RWPE2 (cell line): Measurements from ENCODE around the gene SEC24B.

Source experiments
- ATAC-seq: fragments of 200-7000 bp; cut with Tn5 transposase; 3 replicates; pipeline ENCODE4 v1.9.1; 2021; ENCODE audit warnings: low read depth
- DNase-seq: peaks from one replicate; pipeline ENCODE4 v3.0.0-alpha.2; 2020; ENCODE audit warnings: low spot score
- H3K27ac ChIP-seq: fragments of 450-650 bp; 2 replicates; pipeline ENCODE4 v1.5.1; 2017; ENCODE audit warnings: mild to moderate bottlenecking; ENCODE audit not compliant: poor library complexity, severe bottlenecking
- H3K27me3 ChIP-seq: fragments of 250-450 bp; sonication (Bioruptor Pico); 2 replicates; pipeline ENCODE4 v1.5.1; 2021; ENCODE audit warnings: mild to moderate bottlenecking, moderate library complexity; ENCODE audit not compliant: insufficient read depth, poor library complexity, severe bottlenecking
- H3K36me3 ChIP-seq: fragments of 250-450 bp; sonication (Bioruptor Pico); 2 replicates; pipeline ENCODE4 v1.5.1; 2020; ENCODE audit warnings: low read depth, mild to moderate bottlenecking, moderate library complexity
- H3K4me1 ChIP-seq: fragments of 250-450 bp; sonication (Bioruptor Pico); 2 replicates; pipeline ENCODE4 v1.5.1; 2021; ENCODE audit warnings: mild to moderate bottlenecking, moderate library complexity; ENCODE audit not compliant: insufficient read depth, poor library complexity, severe bottlenecking
- H3K4me3 ChIP-seq: fragments of 250-450 bp; sonication (Bioruptor Pico); 2 replicates; pipeline ENCODE4 v1.5.1; 2021; ENCODE audit warnings: mild to moderate bottlenecking, moderate library complexity; ENCODE audit not compliant: severe bottlenecking
- H3K9me3 ChIP-seq: fragments of 250-450 bp; sonication (Bioruptor Pico); 2 replicates; pipeline ENCODE4 v1.5.1; 2021; ENCODE audit warnings: mild to moderate bottlenecking, moderate library complexity; ENCODE audit not compliant: severe bottlenecking
- CTCF ChIP-seq: fragments of 450-650 bp; IDR thresholded peaks from one replicate; pipeline ENCODE4 v1.5.1; 2017; ENCODE audit warnings: mild to moderate bottlenecking, moderate library complexity; ENCODE audit not compliant: poor library complexity, severe bottlenecking

SEC24B gene

DNA sequence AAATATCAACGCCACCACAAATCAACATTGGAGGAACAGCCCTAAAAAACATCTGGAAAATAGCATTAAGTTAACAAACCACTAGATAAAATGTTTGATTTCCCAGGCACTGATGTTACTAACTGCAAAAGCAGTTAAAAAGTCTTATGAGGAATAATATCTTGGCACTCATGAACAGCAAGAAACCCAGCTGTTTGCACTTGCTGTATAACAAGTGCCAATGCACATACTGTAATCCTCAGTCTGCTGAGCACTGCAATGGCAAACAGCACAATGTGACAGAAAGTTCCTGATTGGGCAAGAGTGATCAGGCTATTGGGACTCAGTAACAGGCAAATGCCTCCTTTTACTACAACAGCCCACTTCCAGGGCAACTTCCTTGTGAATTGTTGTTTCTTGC, 20.8 kb upstream of the SEC24B start:
- no peak overlapping the region for H3K27ac ChIP-seq
- no peaks in the 10 kb centered on the region for H3K36me3 ChIP-seq
- no peak for DNase-seq
- H3K9me3 ChIP-seq: no peaks in the 10 kb centered on the region
- no peak overlapping the region for H3K4me3 ChIP-seq
- ATAC-seq: no peak
- no peaks in the 10 kb centered on the region for H3K27me3 ChIP-seq
- TF ChIP-seq CTCF: no peak
- no peaks in the 10 kb centered on the region for H3K4me1 ChIP-seq

DNA sequence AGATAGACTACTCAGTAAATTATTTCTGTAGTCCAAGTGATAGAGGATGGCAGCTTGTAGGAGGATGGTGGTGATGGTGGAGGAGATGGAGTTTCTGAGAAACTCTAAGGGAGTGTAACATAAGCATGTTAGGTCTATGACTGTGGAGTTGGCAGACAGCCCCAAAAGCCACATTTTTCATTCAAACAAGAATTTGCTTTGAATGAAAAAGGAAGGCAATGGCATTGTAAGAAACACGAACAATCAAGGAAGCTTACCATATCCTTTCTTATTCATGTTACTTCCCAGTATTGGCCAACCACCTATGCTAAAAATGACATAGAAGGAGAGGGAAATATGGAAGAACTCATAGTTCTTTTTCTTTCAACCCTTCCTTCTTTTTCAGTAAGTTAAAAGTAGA, 18.7 kb upstream of the SEC24B start:
- H3K36me3 ChIP-seq: no peaks in the 10 kb centered on the region
- no peaks in the 10 kb centered on the region for H3K4me1 ChIP-seq
- H3K4me3 ChIP-seq: no peak overlapping the region
- H3K27me3 ChIP-seq: no peaks in the 10 kb centered on the region
- no peak overlapping the region for H3K27ac ChIP-seq
- ATAC-seq (no peak), DNase-seq (no peak)
- no peak for TF ChIP-seq CTCF
- no peaks in the 10 kb centered on the region for H3K9me3 ChIP-seq

GRCh38 chr4:109418588-109418987, 15.0 kb upstream of the SEC24B start:
- TF ChIP-seq CTCF: no peak
- DNase-seq (no peak), ATAC-seq (no peak)
- Histone ChIP-seq H3K36me3 (no peaks in the 10 kb centered on the region), H3K4me1 (no peaks in the 10 kb centered on the region), H3K9me3 (no peaks in the 10 kb centered on the region), H3K27me3 (no peaks in the 10 kb centered on the region), H3K4me3 (no peak overlapping the region), H3K27ac (no peak overlapping the region)

DNA sequence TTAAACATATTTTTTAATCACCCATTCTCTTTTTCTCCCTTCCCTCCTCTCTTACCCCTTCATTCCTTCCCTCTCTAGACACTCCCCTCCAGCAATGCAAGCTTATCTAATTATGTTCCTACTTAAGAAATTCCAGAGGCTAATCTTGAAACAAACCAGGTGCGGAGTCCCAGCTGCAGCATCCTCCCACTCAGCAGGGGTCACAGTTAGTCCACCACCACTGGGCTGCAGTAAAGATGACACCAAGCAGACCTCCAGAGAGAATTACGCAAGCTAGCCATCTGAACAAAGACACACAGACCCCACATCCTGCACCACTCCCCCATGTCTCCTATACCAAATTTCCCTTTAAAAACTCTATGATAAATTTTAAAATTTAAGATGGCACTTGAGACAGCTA, 13.9 kb upstream of the SEC24B start:
- Histone ChIP-seq H3K9me3 (no peaks in the 10 kb centered on the region), H3K27me3 (no peaks in the 10 kb centered on the region), H3K27ac (no peak overlapping the region), H3K4me1 (no peaks in the 10 kb centered on the region), H3K4me3 (no peak overlapping the region), H3K36me3 (no peaks in the 10 kb centered on the region)
- DNase-seq (no peak), ATAC-seq (no peak)
- TF ChIP-seq CTCF: no peak

- no peaks in the 10 kb centered on the region for H3K27me3 ChIP-seq
- no peak for ATAC-seq
Observed at GRCh38 chr4:109424093-109424841, 9.3 kb upstream of the SEC24B start.

More at GRCh38 chr4:109424093-109424841, 9.3 kb upstream of the SEC24B start:
- Histone ChIP-seq H3K9me3 (no peaks in the 10 kb centered on the region), H3K4me1 (no peaks in the 10 kb centered on the region), H3K36me3 (no peaks in the 10 kb centered on the region), H3K4me3 (no peak overlapping the region), H3K27ac (no peak overlapping the region)
- no peak for TF ChIP-seq CTCF
- no peak for DNase-seq
